Gastrocnemius medialis (tissue), 4 donors: ENCODE data around the gene AFAP1. TPM values are rescaled to one million over a fixed set of nuclear protein-coding genes. Genes with fewer than 3 reads are reported as not detected.

Experiments used
- ATAC-seq, 2 donors: fragments of 150-250 bp; one replicate each; pipeline ENCODE4 v1.9.1; 2016
- DNase-seq, 2 donors: peaks; one replicate each; pipeline ENCODE4 v3.0.0-alpha.2; 2019
- H3K27ac ChIP-seq, 4 donors: fragments of 200-600 bp; sonication (generic); 1 replicate in 1 of 4; 2 replicates in 3 of 4; pipeline ENCODE4 v1.5.1; 2016 to 2018; ENCODE audit warnings: mild to moderate bottlenecking in 2 of 4, moderate library complexity in 1 of 4
- H3K27me3 ChIP-seq, 3 donors: fragments of 200-600 bp; sonication (generic) in 2 of 3; 1 replicate in 1 of 3; 2 replicates in 2 of 3; pipeline versions ENCODE4 v1.5.1 to v1.6.0; 2016 to 2019; ENCODE audit warnings: mild to moderate bottlenecking in 1 of 3, moderate library complexity in 1 of 3
- H3K36me3 ChIP-seq, 2 donors: fragments of 200-600 bp; sonication (generic) in 1 of 2; one replicate each; pipeline ENCODE4 v1.5.1; 2017 to 2018
- H3K4me1 ChIP-seq, 2 donors: fragments of 200-600 bp; sonication (generic) in 1 of 2; one replicate each; pipeline ENCODE4 v1.5.1; 2016 to 2017; ENCODE audit warnings: mild to moderate bottlenecking in 2 of 2
- H3K4me3 ChIP-seq, 4 donors: fragments of 200-600 bp; sonication (generic) in 3 of 4; 1 replicate in 1 of 4; 2 replicates in 3 of 4; pipeline ENCODE4 v1.5.1; 2016 to 2019; ENCODE audit warnings: mild to moderate bottlenecking in 2 of 4
- H3K9me3 ChIP-seq, 3 donors: fragments of 200-600 bp; sonication (generic) in 2 of 3; 1 replicate in 1 of 3; 2 replicates in 2 of 3; pipeline ENCODE4 v1.5.1; 2016 to 2019
- POLR2A ChIP-seq, 2 donors: fragments of 450-650 bp; IDR thresholded peaks; one replicate each; pipeline ENCODE4 v1.6.1; 2017; ENCODE audit warnings: antibody characterized with exemption in 2 of 2, mild to moderate bottlenecking in 2 of 2, moderate library complexity in 2 of 2
- in situ Hi-C, 4 donors: fragments of 200-750 bp; cut with MboI; loops; one replicate each; pipeline versions ENCODE4 v1.15.0 to v1.8.0; 2017; ENCODE audit warnings: low sequenced_read_pairs in 4 of 4
- intact Hi-C: fragments of 100-400 bp; cut with DNase I; formaldehyde crosslinking; loops from one replicate; pipeline ENCODE4 v1.15.1; 2023; ENCODE audit warnings: low total_unique reads
- total RNA-seq, 4 donors: library from RNA; depleted of rRNA; stranded (reverse); fragments of >200 nt; gene quantifications; one replicate each; pipeline versions ENCODE4 v1.1.0 to v1.2.3, GENCODE V29; 2016
- TF ChIP-seq, protein P1 (sequence below), 5 experiments: fragments of 450-650 bp in 3 of 5; fragments of 200-600 bp in 2 of 5; sonication (generic) in 2 of 5; IDR thresholded peaks in 4 of 5; conservative IDR thresholded peaks in 1 of 5; 1 replicate in 4 of 5; 2 replicates in 1 of 5; pipeline ENCODE4 v1.5.1; 2016 to 2019; ENCODE audit warnings: antibody characterized with exemption in 5 of 5, mild to moderate bottlenecking in 3 of 5, moderate library complexity in 3 of 5

AFAP1 gene
- total RNA-seq, 4 donors from 2014 or later: 1.5 to 8.6 (median 3.5) TPM

GRCh38 chr4:7773401-7774180 is 166.1 kb downstream of the AFAP1 start:
- intact Hi-C loops: no loop called here
- H3K4me3 ChIP-seq: no peak overlapping the region
- no peak overlapping the region for H3K27ac ChIP-seq
- in situ Hi-C loops: no loop called here
- ATAC-seq (no peak), DNase-seq (no peak)
- no peaks in the 10 kb centered on the region for H3K9me3 ChIP-seq
- H3K36me3 ChIP-seq: no peaks in the 10 kb centered on the region
- H3K27me3 ChIP-seq: no peaks in the 10 kb centered on the region
- no peak for TF ChIP-seq POLR2A (IDR thresholded peaks at IDR 0.05)
- TF ChIP-seq, protein P1, sequence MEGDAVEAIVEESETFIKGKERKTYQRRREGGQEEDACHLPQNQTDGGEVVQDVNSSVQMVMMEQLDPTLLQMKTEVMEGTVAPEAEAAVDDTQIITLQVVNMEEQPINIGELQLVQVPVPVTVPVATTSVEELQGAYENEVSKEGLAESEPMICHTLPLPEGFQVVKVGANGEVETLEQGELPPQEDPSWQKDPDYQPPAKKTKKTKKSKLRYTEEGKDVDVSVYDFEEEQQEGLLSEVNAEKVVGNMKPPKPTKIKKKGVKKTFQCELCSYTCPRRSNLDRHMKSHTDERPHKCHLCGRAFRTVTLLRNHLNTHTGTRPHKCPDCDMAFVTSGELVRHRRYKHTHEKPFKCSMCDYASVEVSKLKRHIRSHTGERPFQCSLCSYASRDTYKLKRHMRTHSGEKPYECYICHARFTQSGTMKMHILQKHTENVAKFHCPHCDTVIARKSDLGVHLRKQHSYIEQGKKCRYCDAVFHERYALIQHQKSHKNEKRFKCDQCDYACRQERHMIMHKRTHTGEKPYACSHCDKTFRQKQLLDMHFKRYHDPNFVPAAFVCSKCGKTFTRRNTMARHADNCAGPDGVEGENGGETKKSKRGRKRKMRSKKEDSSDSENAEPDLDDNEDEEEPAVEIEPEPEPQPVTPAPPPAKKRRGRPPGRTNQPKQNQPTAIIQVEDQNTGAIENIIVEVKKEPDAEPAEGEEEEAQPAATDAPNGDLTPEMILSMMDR (IDR thresholded peaks at IDR 0.05 in 4 of 5, conservative IDR thresholded peaks at IDR 0.05 in 1 of 5): no peak
- H3K4me1 ChIP-seq: no peaks in the 10 kb centered on the region

GRCh38 chr4:7772711-7773385 is 166.8 kb downstream of the AFAP1 start:
- Histone ChIP-seq H3K27ac (no peak overlapping the region), H3K27me3 (no peaks in the 10 kb centered on the region), H3K4me1 (no peaks in the 10 kb centered on the region), H3K9me3 (no peaks in the 10 kb centered on the region), H3K36me3 (no peaks in the 10 kb centered on the region), H3K4me3 (no peak overlapping the region)
- TF ChIP-seq, protein P1 (IDR thresholded peaks at IDR 0.05 in 4 of 5, conservative IDR thresholded peaks at IDR 0.05 in 1 of 5): no peak
- TF ChIP-seq POLR2A (IDR thresholded peaks at IDR 0.05): no peak
- ATAC-seq: no peak
- intact Hi-C loops (no loop called here), in situ Hi-C loops (no loop called here)
- DNase-seq: no peak

DNA sequence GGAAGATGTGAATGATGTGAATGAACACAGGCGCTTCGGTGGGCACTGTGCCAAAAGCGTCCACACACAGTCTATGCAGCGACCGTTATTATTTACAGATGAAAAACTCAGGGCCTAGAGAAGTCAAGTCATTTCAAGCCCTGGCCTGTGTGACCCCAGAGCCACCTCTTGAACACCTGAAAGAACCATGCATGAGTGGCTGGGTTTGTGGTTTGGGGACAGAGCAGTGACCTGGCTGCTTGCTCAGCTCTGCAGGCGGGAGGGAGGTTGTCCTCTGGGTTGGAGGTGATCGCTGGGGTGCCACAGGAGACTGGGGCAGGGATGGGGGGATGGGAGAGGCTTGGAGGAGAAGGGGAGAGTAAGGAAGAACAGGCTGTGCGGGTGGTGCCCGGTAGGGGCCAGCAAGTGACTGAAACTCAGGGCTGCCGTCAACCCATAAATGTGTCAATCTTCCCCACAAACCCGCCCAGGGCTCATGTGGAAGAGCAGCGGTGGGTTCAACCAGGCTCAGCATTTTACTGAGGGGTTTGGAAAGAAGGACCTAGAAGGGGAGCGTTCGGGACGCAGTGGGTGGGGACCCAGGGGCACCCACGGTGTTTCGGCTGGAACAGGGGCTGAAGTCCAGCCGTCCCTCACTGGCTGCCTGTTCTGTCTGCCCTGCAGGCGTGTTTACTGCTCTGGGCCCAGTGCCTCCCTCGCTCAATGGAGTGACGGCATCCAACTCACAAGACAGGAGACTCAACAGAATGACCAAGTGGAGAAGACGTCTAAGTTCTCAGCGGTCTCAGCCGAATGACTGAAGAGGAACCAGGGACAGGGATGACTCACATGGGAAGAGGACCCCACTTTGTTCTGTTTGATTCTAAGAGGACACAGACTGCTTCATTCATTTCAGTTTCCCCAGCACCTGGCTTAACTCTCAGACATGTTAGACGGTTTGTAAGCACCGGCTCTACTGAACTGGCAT is 167.8 kb downstream of the AFAP1 start:
- TF ChIP-seq POLR2A (IDR thresholded peaks at IDR 0.05): no peak
- TF ChIP-seq, protein P1 (IDR thresholded peaks at IDR 0.05 in 4 of 5, conservative IDR thresholded peaks at IDR 0.05 in 1 of 5): no peak
- no peaks in the 10 kb centered on the region for H3K27me3 ChIP-seq
- H3K4me3 ChIP-seq: no peak overlapping the region
- H3K36me3 ChIP-seq: no peaks in the 10 kb centered on the region
- no peaks in the 10 kb centered on the region for H3K9me3 ChIP-seq
- no peak overlapping the region for H3K27ac ChIP-seq
- no peaks in the 10 kb centered on the region for H3K4me1 ChIP-seq
- in situ Hi-C loops: no loop called here
- DNase-seq (no peak), ATAC-seq (no peak)
- intact Hi-C loops: loop anchor here (2.0 kb wide), 1 partner anchor 31 kb away; no protein-coding TSS in a partner anchor

GRCh38 chr4:7771056-7771455 is 168.6 kb downstream of the AFAP1 start:
- DNase-seq: no peak
- H3K27me3 ChIP-seq: no peaks in the 10 kb centered on the region
- intact Hi-C loops (loop anchor here (2.0 kb wide), 1 partner anchor 32 kb away; no protein-coding TSS in a partner anchor), in situ Hi-C loops (no loop called here)
- no peak for ATAC-seq
- no peak overlapping the region for H3K4me3 ChIP-seq
- TF ChIP-seq, protein P1 (IDR thresholded peaks at IDR 0.05 in 4 of 5, conservative IDR thresholded peaks at IDR 0.05 in 1 of 5): no peak
- TF ChIP-seq POLR2A (IDR thresholded peaks at IDR 0.05): no peak
- H3K27ac ChIP-seq: no peak overlapping the region
- no peaks in the 10 kb centered on the region for H3K36me3 ChIP-seq
- no peaks in the 10 kb centered on the region for H3K9me3 ChIP-seq
- no peaks in the 10 kb centered on the region for H3K4me1 ChIP-seq
